Measurements from ENCODE around the gene PPP1R3F. TPM values are rescaled to one million over a fixed set of nuclear protein-coding genes. Genes with fewer than 3 reads are reported as not detected.

The PPP1R3F gene
- total and polyA plus RNA-seq, 9 of the 15 experiments (the other 6 are each of a cell fraction or from before 2014, with no cell fraction given) = 0.03 to 0.91 (median 0.43) TPM; not detected in 1

DNA sequence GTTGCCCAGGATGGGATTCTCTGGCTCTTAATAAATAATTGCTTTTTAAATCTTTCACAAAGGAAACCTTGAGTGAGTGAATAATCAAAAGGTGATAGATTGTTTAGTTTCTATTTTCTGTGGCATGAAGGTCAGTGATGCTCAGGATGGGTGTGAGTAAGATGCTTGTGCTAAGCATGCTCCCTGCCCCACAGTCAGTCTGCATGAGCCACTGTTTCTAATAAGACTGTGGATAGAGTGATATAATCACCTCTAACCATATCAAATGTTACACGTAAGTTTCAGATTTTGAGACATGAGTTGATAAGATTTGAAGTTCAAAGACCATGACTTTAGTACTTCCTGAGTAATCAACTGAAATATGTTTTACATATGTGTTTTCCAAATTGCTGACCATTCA lies 31.1 kb downstream of the PPP1R3F start:
- Histone ChIP-seq H3K4me2 (ENCODE audit: insufficient read depth, low read length) (no peak overlapping the region), H3K9ac (ENCODE audit: insufficient read depth in 1 of 2, low read depth in 2 of 2, low read length in 2 of 2) (no peak overlapping the region), H3K4me1 (replicated peaks in 1 of 2; ENCODE audit: control insufficient read depth in 2 of 2, insufficient read depth in 2 of 2, low read length in 2 of 2) (no peaks in the 10 kb centered on the region; a peak in 1 of 5 replicates), H3K36me3 (ENCODE audit: control insufficient read depth, insufficient read depth, low read length) (no peaks in the 10 kb centered on the region), H3K9me3 (replicated peaks; ENCODE audit: control insufficient read depth, insufficient read depth, low read depth, low read length) (no peaks in the 10 kb centered on the region), H2AFZ (ENCODE audit: low read depth, low read length) (no peak overlapping the region), H3K79me2 (ENCODE audit: control insufficient read depth, insufficient read depth, low read length) (no peaks in the 10 kb centered on the region), H3K27me3 (ENCODE audit: control insufficient read depth in 2 of 2, insufficient read depth in 2 of 2, low read length in 2 of 2) (peaks cover 0 to 7% of the 10 kb centered on the region in 2 experiments; a peak in 2 of 5 replicates), H3K27ac (ENCODE audit: extremely low read depth, low read depth, low read length) (no peak overlapping the region), H4K20me1 (replicated peaks; ENCODE audit: control insufficient read depth, insufficient read depth, low read length) (no peaks in the 10 kb centered on the region), H3K4me3 (no peak overlapping the region), H3K9me1 (ENCODE audit: control insufficient read depth, insufficient read depth, low read length) (no peaks in the 10 kb centered on the region)
- ChIA-PET POLR2A (no interaction called here), CTCF (ENCODE audit: low intra/inter-chr PET ratio) (no interaction called here)
- FAIRE-seq (no peak), ATAC-seq (no peak), DNase-seq (ENCODE audit: extremely low read depth in 1 of 4, low spot score in 3 of 4) (no peak)
- WGBS (ENCODE audit: insufficient coverage, low coverage, missing lambda C conversion rate) = 11% methylated on average over 1 of the region's 1 CpG
- intact Hi-C loops (cut with micrococcal nuclease) (no loop called here), in situ Hi-C loops (cut with MboI) (loop anchor here (10.0 kb wide), 1 partner anchor 264 kb away; the partner anchor contains the start of gene GAGE12F)
- TF ChIP-seq C11orf30 (IDR thresholded peaks at IDR 0.05; ENCODE audit: low read depth) = 0 out of 2 replicates have a peak, but pooled peaks have one; percentile 27
- peak; percentile 75 for TF ChIP-seq ZNF316 (IDR thresholded peaks at IDR 0.05)
- no peak for TF ChIP-seq CHCHD3 (CRISPR knock-in tag; IDR thresholded peaks at IDR 0.05)
- no TSS peak for BruUV-seq (replicated peaks)

DNA sequence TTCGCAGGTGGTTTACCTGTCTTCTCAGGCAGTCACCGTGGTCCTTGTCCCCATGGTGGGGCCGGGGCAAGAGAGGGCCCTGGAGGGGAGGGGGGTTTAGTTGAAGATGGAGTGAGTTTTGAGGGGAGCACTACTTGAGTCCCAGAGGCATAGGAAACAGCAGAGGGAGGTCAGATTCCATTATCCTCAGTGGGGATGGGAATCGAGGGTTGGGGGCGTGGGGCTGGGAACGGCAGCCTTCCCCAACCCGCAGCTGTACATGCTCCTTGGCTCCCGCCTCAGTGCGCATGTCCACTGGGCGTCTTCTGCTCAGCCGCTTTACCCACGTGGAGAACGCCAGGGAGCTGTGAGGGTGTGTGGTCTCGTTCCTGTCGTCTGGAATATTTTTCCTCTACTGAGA lies 33.8 kb downstream of the PPP1R3F start, which contains the start of gene GAGE10:
Gene GAGE10, plus strand, starts transcription at position 301 of the 400 bp plus-strand sequence. CDS start 1,214 bp downstream, outside the sequence.
- Histone ChIP-seq H3K4me2 (ENCODE audit: insufficient read depth, low read length) (no peak within 1 kb of the TSS), H3K4me3 (no peak within 1 kb of the TSS), H3K4me1 (replicated peaks in 1 of 2; ENCODE audit: control insufficient read depth in 2 of 2, insufficient read depth in 2 of 2, low read length in 2 of 2) (peaks cover 3 to 4% of the 10 kb centered on the region in 2 experiments; a peak in 4 of 5 replicates), H3K79me2 (ENCODE audit: control insufficient read depth, insufficient read depth, low read length) (no peaks in the 10 kb centered on the region), H4K20me1 (replicated peaks; ENCODE audit: control insufficient read depth, insufficient read depth, low read length) (no peaks in the 10 kb centered on the region), H3K27ac (ENCODE audit: extremely low read depth, low read depth, low read length) (no peak within 1 kb of the TSS), H3K9ac (ENCODE audit: insufficient read depth in 1 of 2, low read depth in 2 of 2, low read length in 2 of 2) (peak within 1 kb of the TSS in 1 of 2 experiments; percentile 26; a peak in 1 of 4 replicates), H3K9me1 (ENCODE audit: control insufficient read depth, insufficient read depth, low read length) (no peaks in the 10 kb centered on the region), H3K9me3 (replicated peaks; ENCODE audit: control insufficient read depth, insufficient read depth, low read depth, low read length) (no peaks in the 10 kb centered on the region), H3K27me3 (ENCODE audit: control insufficient read depth in 2 of 2, insufficient read depth in 2 of 2, low read length in 2 of 2) (peaks cover 0 to 7% of the 10 kb centered on the region in 2 experiments; a peak in 2 of 5 replicates), H2AFZ (ENCODE audit: low read depth, low read length) (0 out of 2 replicates have a peak within 1 kb of the TSS, but pooled peaks have one; percentile 24), H3K36me3 (ENCODE audit: control insufficient read depth, insufficient read depth, low read length) (no peaks in the 10 kb centered on the region)
- FAIRE-seq = no peak
- ChIA-PET POLR2A (no interaction called here), CTCF (ENCODE audit: low intra/inter-chr PET ratio) (no interaction called here)
- TF ChIP-seq E2F6 (IDR thresholded peaks at IDR 0.05; ENCODE audit: borderline replicate concordance in 1 of 2, extremely low read depth in 1 of 2, insufficient read depth in 1 of 2, insufficient read length in 1 of 2, low read depth in 1 of 2, low read length in 1 of 2, poor library complexity in 1 of 2, severe bottlenecking in 1 of 2) (peak in 1 of 2 experiments; percentile 13), CREB1 (IDR thresholded peaks at IDR 0.05) (no peak), CREB1 (CRISPR knock-in tag; IDR thresholded peaks at IDR 0.05) (no peak), SAP30 (IDR thresholded peaks at IDR 0.05; ENCODE audit: borderline replicate concordance, insufficient read depth, low read depth, low read length, poor library complexity, severe bottlenecking) (no peak)
- in situ Hi-C loops (cut with MboI) (loop anchor here (10.0 kb wide), 1 partner anchor 261 kb away; the partner anchor contains the start of gene GAGE12F), intact Hi-C loops (cut with micrococcal nuclease) (no loop called here)
- WGBS (ENCODE audit: insufficient coverage, low coverage, missing lambda C conversion rate) = 47% methylated on average over 9 of the region's 15 CpGs
- no TSS peak for BruUV-seq (replicated peaks)
- DNase-seq (ENCODE audit: extremely low read depth in 1 of 4, low spot score in 3 of 4) = no peak
- ATAC-seq = no peak

Data from K562 (cell line).